Caco-2 (cell line): ENCODE results near the gene TTI1. TPM values are rescaled to one million over a fixed set of nuclear protein-coding genes. Genes with fewer than 3 reads are reported as not detected.

Experiments
- BruUV-seq: library from RNA; stranded (reverse); fragments of 400-500 nt; replicated peaks from 2 replicates; lab custom pipeline; 2021; lab: Mats Ljungman, UMichigan
- CTCF ChIA-PET: fragments of 300-600 bp; sonication (Branson Sonifier 250); formaldehyde crosslinking; loops from one replicate; lab custom pipeline; 2022; ENCODE audit warnings: antibody characterized with exemption; lab: Charles Lee
- POLR2A ChIA-PET: fragments of 300-600 bp; sonication (Branson Sonifier 250); formaldehyde crosslinking; loops from one replicate; lab custom pipeline; 2022; ENCODE audit warnings: antibody characterized with exemption; lab: Charles Lee
- DNase-seq, 2 experiments: peaks; one replicate each; pipeline versions ENCODE4 v3.0.0 to v3.0.0-alpha.2; 2020 to 2022
- H3K27me3 ChIP-seq: replicated peaks from 2 replicates; pipeline ENCODE4 v1.6.0; 2011; ENCODE audit warnings: low read length; ENCODE audit not compliant: control insufficient read depth, insufficient read depth
- H3K36me3 ChIP-seq: 2 replicates; pipeline ENCODE4 v1.5.1; 2011; ENCODE audit warnings: low read length; ENCODE audit not compliant: control insufficient read depth, insufficient read depth
- H3K4me1 ChIP-seq: fragments of 250-450 bp; sonication (Bioruptor Pico); 2 replicates; pipeline ENCODE4 v1.5.1; 2020; ENCODE audit warnings: mild to moderate bottlenecking
- H3K4me3 ChIP-seq: 2 replicates; pipeline ENCODE4 v1.5.1; 2011; ENCODE audit warnings: low read depth, mild to moderate bottlenecking, control low read depth, low read length
- H3K9me3 ChIP-seq: fragments of 250-450 bp; sonication (Bioruptor Pico); 2 replicates; pipeline ENCODE4 v1.5.1; 2020; ENCODE audit warnings: mild to moderate bottlenecking, moderate library complexity
- H3K27ac Mint-ChIP-seq: one replicate; pipeline ENCODE4 v1.8.0; 2022; ENCODE audit warnings: mixed read lengths; ENCODE audit not compliant: unreplicated experiment
- H3K27me3 Mint-ChIP-seq: one replicate; pipeline ENCODE4 v1.8.0; 2022; ENCODE audit warnings: mixed read lengths; ENCODE audit not compliant: insufficient read depth, unreplicated experiment
- H3K36me3 Mint-ChIP-seq: one replicate; pipeline ENCODE4 v1.8.0; 2022; ENCODE audit warnings: mild to moderate bottlenecking, mixed read lengths; ENCODE audit not compliant: insufficient read depth, unreplicated experiment
- H3K4me1 Mint-ChIP-seq: one replicate; pipeline ENCODE4 v1.8.0; 2022; ENCODE audit warnings: low read depth, mixed read lengths; ENCODE audit not compliant: unreplicated experiment
- H3K4me3 Mint-ChIP-seq: one replicate; pipeline ENCODE4 v1.8.0; 2022; ENCODE audit warnings: mild to moderate bottlenecking, moderate library complexity, mixed read lengths; ENCODE audit not compliant: unreplicated experiment
- H3K9me3 Mint-ChIP-seq: one replicate; pipeline ENCODE4 v1.8.0; 2022; ENCODE audit warnings: mixed read lengths; ENCODE audit not compliant: unreplicated experiment
- intact Hi-C: fragments of 100-400 bp; cut with micrococcal nuclease; formaldehyde crosslinking; loops from one replicate; pipeline ENCODE4 v1.10.0; 2022; ENCODE audit not compliant: unreplicated experiment
- total RNA-seq: library from RNA; stranded (reverse); gene quantifications from 2 replicates; pipeline ENCODE4 v1.2.3, GENCODE V29; 2022
- TF ChIP-seq, protein P1 (sequence below), 2 experiments: fragments of 200-600 bp in 1 of 2; IDR thresholded peaks; 1 replicate in 1 of 2; 2 replicates in 1 of 2; pipeline versions ENCODE4 v1.5.1 to v1.8.0; 2011 to 2022; ENCODE audit warnings: antibody characterized with exemption in 1 of 2, control low read depth in 1 of 2, inconsistent platforms in 1 of 2, low read depth in 1 of 2, low read length in 1 of 2, mild to moderate bottlenecking in 1 of 2, moderate library complexity in 1 of 2; ENCODE audit not compliant: insufficient read depth in 1 of 2, severe bottlenecking in 1 of 2, unreplicated experiment in 1 of 2

TTI1 gene
- total RNA-seq, 1 experiment from 2014 or later, result 59.2 TPM

DNA sequence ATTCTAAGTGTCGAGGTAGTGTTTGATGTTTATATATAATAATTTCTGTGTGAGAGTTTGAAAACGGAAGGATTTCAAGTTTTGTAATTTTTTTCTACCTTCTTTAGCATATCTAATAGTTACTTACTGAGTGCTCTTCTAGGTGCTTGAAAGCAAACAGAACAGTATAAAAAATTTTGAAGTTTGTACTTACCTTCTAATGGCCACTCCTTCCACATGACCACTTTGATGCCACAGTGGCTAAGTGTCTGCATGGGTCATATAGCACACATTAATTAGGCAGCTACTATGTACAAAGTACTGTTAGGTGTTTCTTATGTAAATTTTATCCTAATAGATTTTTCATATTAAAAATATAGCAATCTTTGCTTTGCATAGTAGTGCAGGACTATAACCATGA lies 21.4 kb upstream of the TTI1 start:
- Mint-ChIP-seq H3K27ac (no peak overlapping the region), H3K4me3 (no peak overlapping the region), H3K36me3 (peaks cover 34% of the 10 kb centered on the region), H3K27me3 (no peaks in the 10 kb centered on the region), H3K9me3 (no peaks in the 10 kb centered on the region), H3K4me1 (peaks cover 24% of the 10 kb centered on the region)
- CTCF ChIA-PET, result no interaction called here
- no TSS peak for BruUV-seq
- Histone ChIP-seq H3K27me3 (no peaks in the 10 kb centered on the region), H3K4me3 (no peak overlapping the region), H3K9me3 (no peaks in the 10 kb centered on the region), H3K36me3 (peaks cover 13% of the 10 kb centered on the region), H3K4me1 (peaks cover 27% of the 10 kb centered on the region)
- no peak for DNase-seq
- POLR2A ChIA-PET, result no interaction called here
- TF ChIP-seq, protein P1, sequence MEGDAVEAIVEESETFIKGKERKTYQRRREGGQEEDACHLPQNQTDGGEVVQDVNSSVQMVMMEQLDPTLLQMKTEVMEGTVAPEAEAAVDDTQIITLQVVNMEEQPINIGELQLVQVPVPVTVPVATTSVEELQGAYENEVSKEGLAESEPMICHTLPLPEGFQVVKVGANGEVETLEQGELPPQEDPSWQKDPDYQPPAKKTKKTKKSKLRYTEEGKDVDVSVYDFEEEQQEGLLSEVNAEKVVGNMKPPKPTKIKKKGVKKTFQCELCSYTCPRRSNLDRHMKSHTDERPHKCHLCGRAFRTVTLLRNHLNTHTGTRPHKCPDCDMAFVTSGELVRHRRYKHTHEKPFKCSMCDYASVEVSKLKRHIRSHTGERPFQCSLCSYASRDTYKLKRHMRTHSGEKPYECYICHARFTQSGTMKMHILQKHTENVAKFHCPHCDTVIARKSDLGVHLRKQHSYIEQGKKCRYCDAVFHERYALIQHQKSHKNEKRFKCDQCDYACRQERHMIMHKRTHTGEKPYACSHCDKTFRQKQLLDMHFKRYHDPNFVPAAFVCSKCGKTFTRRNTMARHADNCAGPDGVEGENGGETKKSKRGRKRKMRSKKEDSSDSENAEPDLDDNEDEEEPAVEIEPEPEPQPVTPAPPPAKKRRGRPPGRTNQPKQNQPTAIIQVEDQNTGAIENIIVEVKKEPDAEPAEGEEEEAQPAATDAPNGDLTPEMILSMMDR (IDR thresholded peaks at IDR 0.05; ENCODE audit: insufficient read depth in 1 of 2, low read depth in 1 of 2, low read length in 1 of 2, severe bottlenecking in 1 of 2, unreplicated experiment in 1 of 2), result no peak
- intact Hi-C loops, result loop anchor here (10.0 kb wide), 1 partner anchor 240 kb away; no protein-coding TSS in a partner anchor

DNA sequence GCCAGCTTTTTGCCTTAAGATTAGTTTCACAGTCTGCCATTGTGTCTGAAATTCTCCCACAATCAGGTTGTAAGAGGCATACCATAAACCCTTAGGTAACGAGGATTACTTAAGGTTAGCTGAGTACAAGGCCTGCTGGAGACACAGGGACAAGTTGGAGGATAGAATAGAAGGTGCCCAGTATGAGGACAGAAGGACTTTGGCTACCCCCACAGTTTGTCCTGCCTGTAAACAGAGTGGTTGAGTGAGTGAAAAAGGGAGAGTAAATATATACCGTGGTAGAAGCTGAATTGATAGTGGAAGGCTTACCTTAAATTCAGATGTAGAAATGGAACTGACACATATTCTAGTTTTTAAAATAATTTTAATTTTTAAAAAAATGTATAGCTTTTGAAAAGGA lies 19.6 kb upstream of the TTI1 start:
- TF ChIP-seq, protein P1 (IDR thresholded peaks at IDR 0.05; ENCODE audit: insufficient read depth in 1 of 2, low read depth in 1 of 2, low read length in 1 of 2, severe bottlenecking in 1 of 2, unreplicated experiment in 1 of 2), result no peak
- DNase-seq, result no peak
- CTCF ChIA-PET, result interaction anchor here (0.6 to 2.0 kb wide), 6 partner anchors 19 to 168 kb away, joined by 3 to 9 read pairs (median 4); partner anchors contain the start of gene RPRD1B
- Mint-ChIP-seq H3K4me3 (no peak overlapping the region), H3K9me3 (no peaks in the 10 kb centered on the region), H3K4me1 (peaks cover 26% of the 10 kb centered on the region), H3K27me3 (no peaks in the 10 kb centered on the region), H3K36me3 (peaks cover 45% of the 10 kb centered on the region), H3K27ac (no peak overlapping the region)
- intact Hi-C loops, result loop anchor here (10.0 kb wide), 1 partner anchor 242 kb away; no protein-coding TSS in a partner anchor
- BruUV-seq, result no TSS peak
- Histone ChIP-seq H3K27me3 (no peaks in the 10 kb centered on the region), H3K9me3 (no peaks in the 10 kb centered on the region), H3K36me3 (peaks cover 8% of the 10 kb centered on the region), H3K4me1 (peaks cover 25% of the 10 kb centered on the region), H3K4me3 (no peak overlapping the region)
- POLR2A ChIA-PET, result interaction anchor here (0.7 kb wide), 1 partner anchor 1170 kb away, joined by 13 read pairs; no protein-coding TSS in a partner anchor

DNA sequence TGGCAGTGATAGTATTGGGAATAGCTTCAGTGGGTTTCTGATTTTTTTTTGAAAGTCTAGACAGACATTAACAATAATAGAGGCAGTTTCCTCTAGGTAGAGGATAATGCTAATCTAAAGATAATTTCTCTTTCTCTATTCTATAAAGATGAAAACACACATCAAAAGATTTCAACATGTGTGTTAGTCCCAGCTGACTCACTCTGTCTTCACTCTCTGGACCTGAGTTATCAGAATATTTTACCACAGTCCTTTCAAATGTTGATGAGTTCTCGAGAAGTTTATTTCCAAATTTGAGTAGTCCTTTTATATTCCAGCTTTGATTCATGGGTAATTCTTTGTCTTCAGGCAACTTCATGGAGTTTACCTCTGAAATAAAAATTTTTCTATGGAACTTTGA lies 17.4 kb upstream of the TTI1 start:
- intact Hi-C loops, result loop anchor here (10.0 kb wide), 1 partner anchor 244 kb away; no protein-coding TSS in a partner anchor
- POLR2A ChIA-PET, result interaction anchor here (1.3 kb wide), 1 partner anchor 18 kb away, joined by 5 read pairs; the partner anchor contains the start of gene TTI1
- Histone ChIP-seq H3K36me3 (peaks cover 9% of the 10 kb centered on the region), H3K4me1 (peaks cover 28% of the 10 kb centered on the region), H3K9me3 (no peaks in the 10 kb centered on the region), H3K27me3 (no peaks in the 10 kb centered on the region), H3K4me3 (no peak overlapping the region)
- Mint-ChIP-seq H3K36me3 (peaks cover 45% of the 10 kb centered on the region), H3K27me3 (no peaks in the 10 kb centered on the region), H3K9me3 (no peaks in the 10 kb centered on the region), H3K4me1 (peaks cover 40% of the 10 kb centered on the region), H3K4me3 (no peak overlapping the region), H3K27ac (peak overlapping the region; percentile 15)
- no TSS peak for BruUV-seq
- TF ChIP-seq, protein P1 (IDR thresholded peaks at IDR 0.05; ENCODE audit: insufficient read depth in 1 of 2, low read depth in 1 of 2, low read length in 1 of 2, severe bottlenecking in 1 of 2, unreplicated experiment in 1 of 2), result no peak
- no peak for DNase-seq
- CTCF ChIA-PET, result interaction anchor here (0.6 to 1.2 kb wide), 2 partner anchors 137 to 167 kb away, joined by 3 to 5 read pairs; no protein-coding TSS in a partner anchor
